WI38 (cell line): ENCODE data around the gene KCTD3.

Source experiments
- H3K4me3 ChIP-seq: 2 replicates; pipeline ENCODE4 v1.5.1; 2011; ENCODE audit warnings: low read depth, mild to moderate bottlenecking, control low read depth, low read length
- TF ChIP-seq, protein P1 (sequence below): IDR thresholded peaks from 2 replicates; pipeline ENCODE4 v1.5.1; 2012; ENCODE audit warnings: low read depth, mild to moderate bottlenecking, control low read depth, low read length

KCTD3 gene

DNA sequence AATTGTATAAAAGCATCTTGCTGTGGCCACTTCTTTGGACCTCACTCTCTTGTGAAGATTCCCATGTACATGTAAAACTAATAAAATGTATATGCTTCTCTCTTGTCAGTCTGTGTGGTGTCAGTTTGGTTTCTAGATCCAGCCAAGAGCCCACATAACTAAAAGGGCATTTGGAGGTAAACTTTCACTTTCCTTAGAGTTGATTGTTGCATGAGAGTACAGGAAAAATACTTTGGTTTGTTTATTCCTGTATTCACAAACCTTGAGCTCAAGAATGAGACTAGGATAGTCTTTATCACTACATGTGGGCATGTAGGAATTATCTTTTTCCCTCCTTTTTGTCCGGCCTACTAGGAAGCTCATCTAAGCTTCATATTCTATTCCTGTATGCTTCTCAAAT lies 50.9 kb downstream of the KCTD3 start:
- H3K4me3 ChIP-seq: no peak overlapping the region
- TF ChIP-seq, protein P1, sequence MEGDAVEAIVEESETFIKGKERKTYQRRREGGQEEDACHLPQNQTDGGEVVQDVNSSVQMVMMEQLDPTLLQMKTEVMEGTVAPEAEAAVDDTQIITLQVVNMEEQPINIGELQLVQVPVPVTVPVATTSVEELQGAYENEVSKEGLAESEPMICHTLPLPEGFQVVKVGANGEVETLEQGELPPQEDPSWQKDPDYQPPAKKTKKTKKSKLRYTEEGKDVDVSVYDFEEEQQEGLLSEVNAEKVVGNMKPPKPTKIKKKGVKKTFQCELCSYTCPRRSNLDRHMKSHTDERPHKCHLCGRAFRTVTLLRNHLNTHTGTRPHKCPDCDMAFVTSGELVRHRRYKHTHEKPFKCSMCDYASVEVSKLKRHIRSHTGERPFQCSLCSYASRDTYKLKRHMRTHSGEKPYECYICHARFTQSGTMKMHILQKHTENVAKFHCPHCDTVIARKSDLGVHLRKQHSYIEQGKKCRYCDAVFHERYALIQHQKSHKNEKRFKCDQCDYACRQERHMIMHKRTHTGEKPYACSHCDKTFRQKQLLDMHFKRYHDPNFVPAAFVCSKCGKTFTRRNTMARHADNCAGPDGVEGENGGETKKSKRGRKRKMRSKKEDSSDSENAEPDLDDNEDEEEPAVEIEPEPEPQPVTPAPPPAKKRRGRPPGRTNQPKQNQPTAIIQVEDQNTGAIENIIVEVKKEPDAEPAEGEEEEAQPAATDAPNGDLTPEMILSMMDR: no peak

DNA sequence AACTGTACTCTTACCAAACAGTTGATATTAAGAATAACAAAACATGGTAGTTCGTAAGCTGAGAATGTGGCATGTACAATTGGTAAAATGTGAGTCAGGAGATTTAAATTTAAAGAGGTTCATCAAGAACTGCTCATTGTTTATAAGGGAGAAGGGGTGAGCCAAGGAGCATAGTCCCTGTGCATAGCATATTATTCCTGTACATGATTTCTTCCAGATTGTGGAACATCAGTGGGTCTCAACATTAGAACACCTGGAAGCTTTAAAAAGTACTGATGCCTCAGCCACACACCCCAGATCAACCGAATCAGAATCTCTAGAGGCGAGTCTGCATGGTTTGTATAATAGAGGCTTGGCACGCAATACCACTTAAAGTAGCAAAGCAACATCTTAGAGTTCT lies 56.1 kb downstream of the KCTD3 start:
- no peak overlapping the region for H3K4me3 ChIP-seq
- TF ChIP-seq, protein P1: no peak

DNA sequence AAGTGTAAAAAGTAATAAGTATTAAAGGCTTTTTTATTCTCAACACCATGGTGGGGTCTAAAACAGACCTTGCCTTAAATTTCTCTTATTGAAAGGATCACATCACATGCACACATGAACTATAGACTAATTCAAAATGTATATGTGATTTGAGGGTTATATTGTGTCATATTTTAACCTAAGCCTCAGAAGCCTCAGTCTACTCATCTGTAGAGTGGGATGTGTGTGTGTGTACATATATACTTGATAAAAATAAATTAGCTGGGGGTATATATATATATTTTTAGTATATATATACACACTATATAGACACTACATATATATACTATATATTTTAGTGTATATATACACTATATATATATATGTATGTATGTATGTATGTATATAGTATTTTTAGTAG lies 58.8 kb downstream of the KCTD3 start:
- TF ChIP-seq, protein P1: no peak
- no peak overlapping the region for H3K4me3 ChIP-seq

DNA sequence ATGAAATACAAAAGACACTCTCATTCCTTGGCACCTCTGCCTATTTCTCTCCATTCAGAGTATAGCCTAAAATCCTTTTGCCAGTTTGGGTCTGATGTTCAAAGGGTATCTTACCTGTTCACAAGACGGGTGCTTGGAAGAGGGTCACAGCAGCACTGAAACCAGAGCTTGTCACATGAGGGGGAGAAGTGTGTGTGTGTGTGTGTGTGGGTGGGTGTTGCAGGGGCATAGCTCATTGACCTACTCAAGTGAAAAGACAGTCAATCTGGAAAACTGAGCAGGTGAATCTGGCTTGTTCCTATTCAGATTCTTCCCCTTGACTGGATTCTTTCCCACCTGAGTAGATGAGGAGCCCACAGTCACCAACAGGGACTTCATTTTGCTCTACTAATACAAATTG lies 63.9 kb downstream of the KCTD3 start:
- TF ChIP-seq, protein P1: no peak

DNA sequence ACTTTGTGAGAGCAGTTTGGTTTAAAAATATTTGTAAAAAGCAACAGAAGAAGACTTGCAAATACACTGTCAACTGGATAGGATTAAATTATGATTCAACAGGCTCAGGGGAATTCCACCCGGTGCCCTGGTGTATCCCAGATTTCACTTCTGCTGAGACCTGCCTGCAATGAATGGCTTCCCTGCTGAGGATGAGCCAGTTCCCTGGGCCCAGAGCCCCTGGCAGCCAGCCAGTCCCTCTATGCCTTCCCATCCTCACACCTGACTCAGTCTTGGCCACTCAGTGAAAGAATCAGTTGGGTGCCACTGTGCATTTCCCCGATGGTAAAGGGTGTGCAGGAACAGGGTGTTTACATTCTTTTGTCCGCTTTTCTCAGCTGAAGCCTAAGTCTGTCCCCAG lies 64.4 kb downstream of the KCTD3 start:
- no peak overlapping the region for H3K4me3 ChIP-seq
- TF ChIP-seq, protein P1: no peak

More for the DNA sequence above, 63.9 kb downstream of the KCTD3 start:
- no peak overlapping the region for H3K4me3 ChIP-seq

DNA sequence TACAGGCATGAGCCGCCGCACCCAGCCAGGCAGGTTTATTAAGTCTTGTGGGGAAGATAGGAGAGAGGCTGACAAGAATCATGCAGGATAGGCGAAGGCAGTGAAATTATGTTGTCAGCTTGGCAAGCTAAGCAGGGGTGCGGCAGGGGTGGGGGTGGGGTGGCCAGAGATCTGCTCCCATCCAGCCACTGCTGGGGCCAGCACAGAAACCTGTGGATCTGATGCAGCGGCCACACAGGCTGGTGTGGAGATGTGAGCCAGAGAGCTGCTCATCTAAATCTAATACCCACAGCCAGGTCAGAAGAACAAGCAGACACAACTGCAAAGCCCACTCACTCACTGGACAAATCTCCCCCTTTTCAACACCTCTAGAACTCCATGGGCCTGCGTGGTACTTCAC lies 68.7 kb downstream of the KCTD3 start:
- H3K4me3 ChIP-seq: no peak overlapping the region
- TF ChIP-seq, protein P1: no peak

DNA sequence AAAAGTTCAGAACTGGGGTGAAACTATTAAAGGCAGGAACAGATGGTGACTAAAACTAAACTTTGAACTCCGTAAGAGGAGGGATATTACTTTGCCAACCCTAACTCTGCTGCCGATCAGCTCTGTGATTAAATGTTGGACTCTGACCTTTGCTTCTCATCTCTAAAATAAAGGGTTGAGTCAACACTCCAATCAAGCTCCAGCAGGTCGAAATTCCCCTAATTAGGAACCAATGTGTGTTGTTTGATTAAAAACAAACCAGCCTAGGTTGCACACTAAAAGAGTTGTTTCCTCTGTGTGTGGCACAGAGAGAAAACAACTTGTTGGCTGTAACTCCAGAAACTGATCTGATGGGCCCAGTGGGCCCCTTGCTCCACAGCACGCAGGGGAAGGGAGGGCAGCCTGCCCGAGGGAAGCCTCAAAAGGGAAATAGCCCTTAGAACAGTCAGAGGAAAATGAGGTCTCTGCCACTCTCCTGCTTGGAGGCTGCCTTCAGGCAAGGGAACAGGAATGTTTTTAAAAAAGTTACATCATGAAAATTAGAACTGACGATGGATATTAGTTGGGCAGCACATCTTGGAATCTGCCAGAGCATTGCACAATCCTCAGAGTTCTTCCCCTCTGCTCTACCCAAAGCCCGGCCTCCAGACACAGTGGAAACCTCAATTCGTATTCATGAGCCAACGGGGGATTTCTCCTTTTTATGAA lies 69.3 kb downstream of the KCTD3 start:
- peak overlapping the region; percentile 35 for H3K4me3 ChIP-seq
- TF ChIP-seq, protein P1: no peak
